Astrocyte (in vitro differentiated cells and primary cell): ENCODE measurements around the gene RMND5A.

Experiments
- EZH2 ChIP-seq: IDR thresholded peaks from 2 replicates; pipeline ENCODE4 v1.6.1; 2012; ENCODE audit warnings: mild to moderate bottlenecking, low read length, inconsistent platforms; ENCODE audit not compliant: insufficient read depth
- TF ChIP-seq, protein P1 (sequence below): IDR thresholded peaks from 2 replicates; pipeline ENCODE4 v1.5.1; 2011; ENCODE audit warnings: low read depth, mild to moderate bottlenecking, inconsistent platforms, low read length, moderate library complexity; ENCODE audit not compliant: insufficient read depth

DNA sequence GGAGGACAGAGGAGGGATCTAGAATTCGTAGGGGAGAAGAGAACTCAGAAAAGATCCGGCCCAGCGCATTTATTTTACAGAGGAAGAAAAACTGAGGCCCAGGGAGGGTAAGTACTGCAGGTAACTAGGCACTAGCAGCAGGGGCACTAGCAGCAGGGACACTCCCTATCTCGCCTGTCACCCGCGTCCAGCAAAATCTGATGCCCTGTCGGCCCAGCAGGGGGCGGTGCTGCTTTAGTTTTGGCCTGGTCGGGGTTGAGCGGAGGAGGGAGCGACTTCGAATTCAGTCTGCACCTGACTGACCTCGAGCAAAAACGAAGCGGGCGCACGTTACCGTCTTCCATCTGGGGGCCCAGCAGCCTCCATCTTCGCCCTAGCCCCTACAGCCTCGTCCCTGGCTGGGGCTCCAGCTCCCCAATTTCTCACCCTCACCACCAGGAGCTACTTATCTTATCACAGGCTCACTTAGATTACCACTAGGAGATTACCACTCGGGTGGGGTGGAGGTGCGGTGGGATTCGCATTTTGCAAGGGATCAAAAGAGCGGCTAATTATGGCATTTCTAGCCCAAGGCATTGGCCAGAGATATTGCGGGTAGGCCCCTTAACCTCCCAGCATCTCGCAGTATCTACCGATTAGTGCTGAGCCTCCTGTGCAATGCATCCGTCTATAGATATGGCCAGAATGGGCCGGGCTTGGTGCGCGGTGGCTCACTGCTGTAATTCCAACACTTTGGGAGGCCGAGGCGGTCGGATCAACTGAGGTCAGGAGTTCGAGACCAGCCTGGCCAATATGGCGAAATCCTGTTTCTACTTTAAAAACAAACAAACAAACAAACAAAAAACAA lies 88.4 kb downstream of the RMND5A start:
- TF ChIP-seq, protein P1, sequence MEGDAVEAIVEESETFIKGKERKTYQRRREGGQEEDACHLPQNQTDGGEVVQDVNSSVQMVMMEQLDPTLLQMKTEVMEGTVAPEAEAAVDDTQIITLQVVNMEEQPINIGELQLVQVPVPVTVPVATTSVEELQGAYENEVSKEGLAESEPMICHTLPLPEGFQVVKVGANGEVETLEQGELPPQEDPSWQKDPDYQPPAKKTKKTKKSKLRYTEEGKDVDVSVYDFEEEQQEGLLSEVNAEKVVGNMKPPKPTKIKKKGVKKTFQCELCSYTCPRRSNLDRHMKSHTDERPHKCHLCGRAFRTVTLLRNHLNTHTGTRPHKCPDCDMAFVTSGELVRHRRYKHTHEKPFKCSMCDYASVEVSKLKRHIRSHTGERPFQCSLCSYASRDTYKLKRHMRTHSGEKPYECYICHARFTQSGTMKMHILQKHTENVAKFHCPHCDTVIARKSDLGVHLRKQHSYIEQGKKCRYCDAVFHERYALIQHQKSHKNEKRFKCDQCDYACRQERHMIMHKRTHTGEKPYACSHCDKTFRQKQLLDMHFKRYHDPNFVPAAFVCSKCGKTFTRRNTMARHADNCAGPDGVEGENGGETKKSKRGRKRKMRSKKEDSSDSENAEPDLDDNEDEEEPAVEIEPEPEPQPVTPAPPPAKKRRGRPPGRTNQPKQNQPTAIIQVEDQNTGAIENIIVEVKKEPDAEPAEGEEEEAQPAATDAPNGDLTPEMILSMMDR = peak; percentile 85
- no peak for TF ChIP-seq EZH2
